Uterus (tissue), 4 donors: ENCODE measurements around the gene EFEMP2. TPM values are rescaled to one million over a fixed set of nuclear protein-coding genes. Genes with fewer than 3 reads are reported as not detected.

Experiments
- DNase-seq, 2 donors: peaks; one replicate each; pipeline ENCODE4 v3.0.0-alpha.2; 2019 to 2020
- H3K27ac ChIP-seq, 2 donors: fragments of 200-600 bp; sonication (generic); 1 replicate in 1 of 2; 2 replicates in 1 of 2; pipeline ENCODE4 v1.5.1; 2016 to 2018
- H3K27me3 ChIP-seq, 2 donors: fragments of 200-600 bp; sonication (generic); one replicate each; pipeline ENCODE4 v1.5.1; 2018 to 2019; ENCODE audit warnings: control low read depth in 1 of 2
- H3K36me3 ChIP-seq, 2 donors: fragments of 200-600 bp; sonication (generic); one replicate each; pipeline ENCODE4 v1.5.1; 2019; ENCODE audit warnings: control low read depth in 1 of 2
- H3K4me1 ChIP-seq, 2 donors: fragments of 200-600 bp; sonication (generic); one replicate each; pipeline ENCODE4 v1.5.1; 2018 to 2019; ENCODE audit warnings: control low read depth in 1 of 2
- H3K4me3 ChIP-seq, 2 donors: fragments of 200-600 bp; sonication (generic); 1 replicate in 1 of 2; 2 replicates in 1 of 2; pipeline ENCODE4 v1.5.1; 2018 to 2019; ENCODE audit warnings: mild to moderate bottlenecking in 1 of 2
- H3K9me3 ChIP-seq, 2 donors: fragments of 200-600 bp; sonication (generic); one replicate each; pipeline ENCODE4 v1.5.1; 2019; ENCODE audit warnings: control low read depth in 1 of 2
- POLR2A ChIP-seq, 2 donors: fragments of 450-650 bp; IDR thresholded peaks; one replicate each; pipeline ENCODE4 v1.6.1; 2016; ENCODE audit warnings: antibody characterized with exemption in 2 of 2, mild to moderate bottlenecking in 1 of 2, moderate library complexity in 1 of 2
- intact Hi-C: fragments of 100-400 bp; cut with DNase I; formaldehyde crosslinking; loops from one replicate; pipeline ENCODE4 v1.15.1; 2023; ENCODE audit warnings: low total_unique reads
- total RNA-seq, 4 donors: library from RNA; depleted of rRNA in 3 of 4; stranded (reverse); fragments of >200 nt in 3 of 4; gene quantifications; one replicate each; pipeline versions ENCODE4 v1.1.0 to v1.2.4, GENCODE V29; 2014 to 2023
- TF ChIP-seq, protein P1 (sequence below), 4 experiments: fragments of 200-600 bp in 2 of 4; fragments of 450-650 bp in 2 of 4; sonication (generic) in 2 of 4; IDR thresholded peaks; one replicate each; pipeline ENCODE4 v1.5.1; 2016 to 2019; ENCODE audit warnings: antibody characterized with exemption in 4 of 4, mild to moderate bottlenecking in 2 of 4, moderate library complexity in 1 of 4
- donor health status: DM: yes; HTN: yes; CAD: no.

Gene EFEMP2
- total RNA-seq, 4 donors from 2014 or later = 56.1 to 165 (median 87.3) TPM

GRCh38 chr11:65917077-65917433 is 44.5 kb upstream of the EFEMP2 start:
- TF ChIP-seq POLR2A (IDR thresholded peaks at IDR 0.05) = no peak
- TF ChIP-seq, protein P1, sequence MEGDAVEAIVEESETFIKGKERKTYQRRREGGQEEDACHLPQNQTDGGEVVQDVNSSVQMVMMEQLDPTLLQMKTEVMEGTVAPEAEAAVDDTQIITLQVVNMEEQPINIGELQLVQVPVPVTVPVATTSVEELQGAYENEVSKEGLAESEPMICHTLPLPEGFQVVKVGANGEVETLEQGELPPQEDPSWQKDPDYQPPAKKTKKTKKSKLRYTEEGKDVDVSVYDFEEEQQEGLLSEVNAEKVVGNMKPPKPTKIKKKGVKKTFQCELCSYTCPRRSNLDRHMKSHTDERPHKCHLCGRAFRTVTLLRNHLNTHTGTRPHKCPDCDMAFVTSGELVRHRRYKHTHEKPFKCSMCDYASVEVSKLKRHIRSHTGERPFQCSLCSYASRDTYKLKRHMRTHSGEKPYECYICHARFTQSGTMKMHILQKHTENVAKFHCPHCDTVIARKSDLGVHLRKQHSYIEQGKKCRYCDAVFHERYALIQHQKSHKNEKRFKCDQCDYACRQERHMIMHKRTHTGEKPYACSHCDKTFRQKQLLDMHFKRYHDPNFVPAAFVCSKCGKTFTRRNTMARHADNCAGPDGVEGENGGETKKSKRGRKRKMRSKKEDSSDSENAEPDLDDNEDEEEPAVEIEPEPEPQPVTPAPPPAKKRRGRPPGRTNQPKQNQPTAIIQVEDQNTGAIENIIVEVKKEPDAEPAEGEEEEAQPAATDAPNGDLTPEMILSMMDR (IDR thresholded peaks at IDR 0.05) = no peak
- intact Hi-C loops = no loop called here
- DNase-seq = no peak
- H3K9me3 ChIP-seq = no peaks in the 10 kb centered on the region
- H3K27ac ChIP-seq = peak overlapping the region; percentile 94 to 97
- no peak overlapping the region for H3K4me3 ChIP-seq
- peaks cover 23 to 39% of the 10 kb centered on the region in 2 donors for H3K4me1 ChIP-seq
- H3K36me3 ChIP-seq = no peaks in the 10 kb centered on the region
- H3K27me3 ChIP-seq = no peaks in the 10 kb centered on the region

GRCh38 chr11:65916391-65916790 is 43.8 kb upstream of the EFEMP2 start:
- Histone ChIP-seq H3K36me3 (no peaks in the 10 kb centered on the region), H3K4me1 (peaks cover 23 to 39% of the 10 kb centered on the region in 2 donors), H3K27ac (peak overlapping the region; percentile 94 to 97), H3K4me3 (no peak overlapping the region), H3K9me3 (no peaks in the 10 kb centered on the region), H3K27me3 (no peaks in the 10 kb centered on the region)
- DNase-seq = no peak
- intact Hi-C loops = no loop called here
- no peak for TF ChIP-seq POLR2A (IDR thresholded peaks at IDR 0.05)
- TF ChIP-seq, protein P1 (IDR thresholded peaks at IDR 0.05) = no peak

DNA sequence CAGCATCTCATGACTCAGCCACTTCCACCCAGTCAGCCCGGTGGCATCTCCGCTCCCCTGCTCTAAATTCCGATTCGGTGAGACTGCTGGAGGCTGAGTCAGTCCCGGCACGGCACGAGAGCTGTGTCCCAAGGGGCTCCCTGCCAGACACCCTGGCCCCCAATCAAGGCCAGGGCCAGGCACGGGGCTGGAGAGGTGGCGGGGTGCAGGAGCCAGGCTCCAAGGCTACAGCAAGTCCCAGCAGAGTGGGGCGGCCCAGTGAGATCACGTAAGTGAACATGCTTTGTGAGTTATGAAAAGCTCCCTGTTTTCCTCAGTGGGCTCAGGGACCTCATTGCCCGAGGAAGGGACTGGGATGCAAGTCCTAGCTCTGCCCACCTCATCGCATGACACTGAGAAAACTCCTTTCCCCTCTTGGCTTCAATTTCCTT is 43.2 kb upstream of the EFEMP2 start:
- Histone ChIP-seq H3K36me3 (no peaks in the 10 kb centered on the region), H3K4me1 (peaks cover 21 to 35% of the 10 kb centered on the region in 2 donors), H3K27me3 (no peaks in the 10 kb centered on the region), H3K27ac (peak overlapping the region; percentile 94 to 97), H3K4me3 (peak overlapping the region in 1 of 2 donors; percentile 2), H3K9me3 (no peaks in the 10 kb centered on the region)
- TF ChIP-seq, protein P1 (IDR thresholded peaks at IDR 0.05) = no peak
- peak; percentile 27 to 48 for TF ChIP-seq POLR2A (IDR thresholded peaks at IDR 0.05)
- peak; percentile 89 to 94 for DNase-seq
- intact Hi-C loops = no loop called here

GRCh38 chr11:65915101-65915820 is 42.7 kb upstream of the EFEMP2 start:
- intact Hi-C loops = no loop called here
- no peak for DNase-seq
- Histone ChIP-seq H3K9me3 (no peaks in the 10 kb centered on the region), H3K27ac (peak overlapping the region; percentile 94 to 97), H3K36me3 (no peaks in the 10 kb centered on the region), H3K4me3 (peak overlapping the region in 1 of 2 donors; percentile 2), H3K27me3 (no peaks in the 10 kb centered on the region), H3K4me1 (peaks cover 15 to 29% of the 10 kb centered on the region in 2 donors)
- no peak for TF ChIP-seq POLR2A (IDR thresholded peaks at IDR 0.05)
- TF ChIP-seq, protein P1 (IDR thresholded peaks at IDR 0.05) = no peak

DNA sequence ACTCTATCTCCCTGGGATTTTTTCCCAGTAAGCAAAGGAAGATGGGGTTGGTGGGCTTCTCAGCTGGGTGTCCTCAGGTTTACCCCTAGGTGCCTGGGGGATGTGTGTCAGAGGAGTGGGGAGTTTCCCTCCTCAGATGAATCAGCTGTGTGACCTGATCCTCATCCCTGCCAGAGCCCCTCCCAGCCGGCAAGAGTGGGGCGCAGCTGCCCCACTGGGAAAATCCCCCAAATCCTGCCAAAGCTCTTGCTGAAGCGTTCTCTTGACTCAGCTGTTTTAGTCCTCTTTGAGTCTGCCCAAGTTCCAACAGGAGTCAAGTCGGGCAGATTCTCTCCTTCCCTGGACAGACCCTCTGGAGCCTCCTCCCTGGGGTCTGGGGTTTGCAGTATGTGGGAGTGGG is 40.2 kb upstream of the EFEMP2 start:
- Histone ChIP-seq H3K36me3 (no peaks in the 10 kb centered on the region), H3K27ac (peak overlapping the region in 1 of 2 donors; percentile 18), H3K9me3 (no peaks in the 10 kb centered on the region), H3K4me1 (peaks cover 13 to 26% of the 10 kb centered on the region in 2 donors), H3K27me3 (no peaks in the 10 kb centered on the region), H3K4me3 (no peak overlapping the region)
- TF ChIP-seq POLR2A (IDR thresholded peaks at IDR 0.05) = no peak
- TF ChIP-seq, protein P1 (IDR thresholded peaks at IDR 0.05) = no peak
- no peak for DNase-seq
- intact Hi-C loops = no loop called here
